ENCODE data around the gene ZNF366. TPM values are rescaled to one million over a fixed set of nuclear protein-coding genes. Genes with fewer than 3 reads are reported as not detected.

Gene ZNF366
- total RNA-seq, 1 donor from 2014 or later = not detected

GRCh38 chr5:72488756-72489155 lies 18.5 kb downstream of the ZNF366 start:
- H3K36me3 Mint-ChIP-seq (ENCODE audit: low read depth, unreplicated experiment) = peaks cover 2% of the 10 kb centered on the region
- H3K27ac ChIP-seq (ENCODE audit: low read depth, low read length) = no peak overlapping the region
- H3K79me2 ChIP-seq (ENCODE audit: insufficient read depth, low read length) = no peaks in the 10 kb centered on the region
- H3K27me3 ChIP-seq (ENCODE audit: insufficient read depth, low read length) = no peaks in the 10 kb centered on the region
- peaks cover 9% of the 10 kb centered on the region for H3K27me3 Mint-ChIP-seq (ENCODE audit: low read depth, unreplicated experiment)
- H3K27ac Mint-ChIP-seq (ENCODE audit: unreplicated experiment) = no peak overlapping the region
- H3K9me3 Mint-ChIP-seq (ENCODE audit: unreplicated experiment) = peaks cover 5% of the 10 kb centered on the region
- H2AFZ ChIP-seq (ENCODE audit: low read depth, low read length) = no peak overlapping the region
- no peaks in the 10 kb centered on the region for H3K36me3 ChIP-seq (ENCODE audit: insufficient read depth, low read length)
- no peak for FAIRE-seq
- no peaks in the 10 kb centered on the region for H3K9me3 ChIP-seq (ENCODE audit: insufficient read depth, low read depth, low read length)
- no peaks in the 10 kb centered on the region for H3K4me1 ChIP-seq (ENCODE audit: insufficient read depth, low read length)
- no peak for DNase-seq (ENCODE audit: low read depth)
- no peak overlapping the region for H3K9ac ChIP-seq (ENCODE audit: low read length)
- H3K4me1 Mint-ChIP-seq (ENCODE audit: low read depth, unreplicated experiment) = peaks cover 2% of the 10 kb centered on the region
- no peak for TF ChIP-seq EZH2 (IDR thresholded peaks at IDR 0.05; ENCODE audit: insufficient read depth, low read length)
- TF ChIP-seq, protein P1, sequence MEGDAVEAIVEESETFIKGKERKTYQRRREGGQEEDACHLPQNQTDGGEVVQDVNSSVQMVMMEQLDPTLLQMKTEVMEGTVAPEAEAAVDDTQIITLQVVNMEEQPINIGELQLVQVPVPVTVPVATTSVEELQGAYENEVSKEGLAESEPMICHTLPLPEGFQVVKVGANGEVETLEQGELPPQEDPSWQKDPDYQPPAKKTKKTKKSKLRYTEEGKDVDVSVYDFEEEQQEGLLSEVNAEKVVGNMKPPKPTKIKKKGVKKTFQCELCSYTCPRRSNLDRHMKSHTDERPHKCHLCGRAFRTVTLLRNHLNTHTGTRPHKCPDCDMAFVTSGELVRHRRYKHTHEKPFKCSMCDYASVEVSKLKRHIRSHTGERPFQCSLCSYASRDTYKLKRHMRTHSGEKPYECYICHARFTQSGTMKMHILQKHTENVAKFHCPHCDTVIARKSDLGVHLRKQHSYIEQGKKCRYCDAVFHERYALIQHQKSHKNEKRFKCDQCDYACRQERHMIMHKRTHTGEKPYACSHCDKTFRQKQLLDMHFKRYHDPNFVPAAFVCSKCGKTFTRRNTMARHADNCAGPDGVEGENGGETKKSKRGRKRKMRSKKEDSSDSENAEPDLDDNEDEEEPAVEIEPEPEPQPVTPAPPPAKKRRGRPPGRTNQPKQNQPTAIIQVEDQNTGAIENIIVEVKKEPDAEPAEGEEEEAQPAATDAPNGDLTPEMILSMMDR (IDR thresholded peaks at IDR 0.05; ENCODE audit: insufficient read depth, low read depth, low read length) = no peak
- H3K4me3 Mint-ChIP-seq (ENCODE audit: unreplicated experiment) = no peak overlapping the region
- no peak overlapping the region for H3K4me2 ChIP-seq (ENCODE audit: low read length)
- H3K4me3 ChIP-seq (ENCODE audit: insufficient read depth, low read depth, low read length) = no peak overlapping the region
- H4K20me1 ChIP-seq (ENCODE audit: insufficient read depth, low read length) = no peaks in the 10 kb centered on the region

GRCh38 chr5:72487177-72487576 lies 20.0 kb downstream of the ZNF366 start:
- no peak for DNase-seq (ENCODE audit: low read depth)
- Histone ChIP-seq H4K20me1 (ENCODE audit: insufficient read depth, low read length) (no peaks in the 10 kb centered on the region), H3K4me3 (ENCODE audit: insufficient read depth, low read depth, low read length) (no peak overlapping the region), H3K27me3 (ENCODE audit: insufficient read depth, low read length) (no peaks in the 10 kb centered on the region), H3K9me3 (ENCODE audit: insufficient read depth, low read depth, low read length) (no peaks in the 10 kb centered on the region), H3K9ac (ENCODE audit: low read length) (no peak overlapping the region), H3K27ac (ENCODE audit: low read depth, low read length) (no peak overlapping the region), H3K36me3 (ENCODE audit: insufficient read depth, low read length) (no peaks in the 10 kb centered on the region), H2AFZ (ENCODE audit: low read depth, low read length) (no peak overlapping the region), H3K79me2 (ENCODE audit: insufficient read depth, low read length) (no peaks in the 10 kb centered on the region), H3K4me1 (ENCODE audit: insufficient read depth, low read length) (no peaks in the 10 kb centered on the region), H3K4me2 (ENCODE audit: low read length) (no peak overlapping the region)
- H3K36me3 Mint-ChIP-seq (ENCODE audit: low read depth, unreplicated experiment) = peaks cover 2% of the 10 kb centered on the region
- peaks cover 5% of the 10 kb centered on the region for H3K9me3 Mint-ChIP-seq (ENCODE audit: unreplicated experiment)
- H3K4me3 Mint-ChIP-seq (ENCODE audit: unreplicated experiment) = no peak overlapping the region
- TF ChIP-seq, protein P1 (IDR thresholded peaks at IDR 0.05; ENCODE audit: insufficient read depth, low read depth, low read length) = no peak
- TF ChIP-seq EZH2 (IDR thresholded peaks at IDR 0.05; ENCODE audit: insufficient read depth, low read length) = no peak
- no peak overlapping the region for H3K27ac Mint-ChIP-seq (ENCODE audit: unreplicated experiment)
- H3K4me1 Mint-ChIP-seq (ENCODE audit: low read depth, unreplicated experiment) = peaks cover 2% of the 10 kb centered on the region
- no peak for FAIRE-seq
- peaks cover 9% of the 10 kb centered on the region for H3K27me3 Mint-ChIP-seq (ENCODE audit: low read depth, unreplicated experiment)

DNA sequence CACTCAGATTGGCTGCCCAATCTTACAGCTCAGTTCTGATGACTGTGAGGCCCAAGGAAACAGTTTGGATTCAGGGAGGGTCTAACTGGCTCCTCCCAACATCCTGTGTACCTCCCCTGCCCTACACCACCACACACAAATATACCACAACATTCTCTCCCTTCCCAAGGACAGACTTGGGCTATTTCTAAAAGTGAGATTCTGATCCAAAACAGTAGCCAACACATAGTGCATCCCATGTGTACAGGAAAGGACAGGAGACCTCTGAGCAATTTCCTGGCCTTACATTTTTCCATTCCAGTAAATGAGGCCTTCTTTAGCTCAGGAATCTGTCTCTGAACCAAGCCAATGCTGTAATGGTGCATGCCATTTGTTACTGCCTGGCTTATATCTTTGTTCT lies 20.8 kb downstream of the ZNF366 start:
- Histone ChIP-seq H3K4me1 (ENCODE audit: insufficient read depth, low read length) (no peaks in the 10 kb centered on the region), H2AFZ (ENCODE audit: low read depth, low read length) (no peak overlapping the region), H3K4me2 (ENCODE audit: low read length) (no peak overlapping the region), H3K79me2 (ENCODE audit: insufficient read depth, low read length) (no peaks in the 10 kb centered on the region), H3K4me3 (ENCODE audit: insufficient read depth, low read depth, low read length) (no peak overlapping the region), H3K36me3 (ENCODE audit: insufficient read depth, low read length) (no peaks in the 10 kb centered on the region), H3K27me3 (ENCODE audit: insufficient read depth, low read length) (no peaks in the 10 kb centered on the region), H3K27ac (ENCODE audit: low read depth, low read length) (no peak overlapping the region), H3K9ac (ENCODE audit: low read length) (no peak overlapping the region), H3K9me3 (ENCODE audit: insufficient read depth, low read depth, low read length) (no peaks in the 10 kb centered on the region), H4K20me1 (ENCODE audit: insufficient read depth, low read length) (no peaks in the 10 kb centered on the region)
- peaks cover 2% of the 10 kb centered on the region for H3K36me3 Mint-ChIP-seq (ENCODE audit: low read depth, unreplicated experiment)
- H3K9me3 Mint-ChIP-seq (ENCODE audit: unreplicated experiment) = peaks cover 5% of the 10 kb centered on the region
- peaks cover 2% of the 10 kb centered on the region for H3K4me1 Mint-ChIP-seq (ENCODE audit: low read depth, unreplicated experiment)
- peaks cover 9% of the 10 kb centered on the region for H3K27me3 Mint-ChIP-seq (ENCODE audit: low read depth, unreplicated experiment)
- FAIRE-seq (no peak), DNase-seq (ENCODE audit: low read depth) (peak; percentile 77)
- TF ChIP-seq, protein P1 (IDR thresholded peaks at IDR 0.05; ENCODE audit: insufficient read depth, low read depth, low read length) = no peak
- TF ChIP-seq EZH2 (IDR thresholded peaks at IDR 0.05; ENCODE audit: insufficient read depth, low read length) = no peak
- no peak overlapping the region for H3K4me3 Mint-ChIP-seq (ENCODE audit: unreplicated experiment)
- no peak overlapping the region for H3K27ac Mint-ChIP-seq (ENCODE audit: unreplicated experiment)

Data from astrocyte (in vitro differentiated cells and primary cell).